GM21786 (cell line): ENCODE data around the gene PNPLA2.

Experiments
- ATAC-seq: cut with Tn5 transposase; IDR thresholded peaks from one replicate; pipeline ENCODE4 v1.9.1; 2021; ENCODE audit not compliant: unreplicated experiment

Gene PNPLA2

DNA sequence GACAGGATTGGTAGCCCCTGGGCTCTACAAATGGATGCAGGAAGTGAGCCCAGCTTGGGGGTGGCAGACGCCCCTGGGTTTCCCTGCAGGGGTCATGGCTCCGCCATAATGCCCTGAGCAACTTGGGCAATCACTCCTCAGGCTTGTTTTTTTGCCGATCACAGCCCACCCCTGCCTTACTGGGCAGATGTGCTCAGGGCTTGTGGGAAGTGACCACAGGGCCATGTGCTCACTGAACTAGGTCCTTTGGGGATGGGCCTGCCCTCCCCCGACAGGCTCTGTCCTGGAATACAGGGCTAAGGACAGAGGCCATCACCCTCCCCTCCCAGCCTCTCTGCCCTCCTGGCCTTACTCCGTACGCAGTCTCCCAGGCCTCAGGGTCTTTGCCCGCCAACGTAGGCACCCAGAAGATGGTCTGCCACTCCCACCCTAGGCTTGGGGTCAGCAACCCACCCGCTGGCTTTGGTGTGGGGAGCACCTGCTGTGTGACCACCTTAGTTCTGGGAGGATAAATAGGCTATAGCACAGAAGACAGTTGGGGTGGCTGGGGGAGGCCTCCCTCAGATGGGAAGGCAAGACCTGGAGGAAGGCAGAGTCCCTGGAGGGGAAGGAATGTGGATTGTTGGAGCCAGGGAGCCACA, 5.1 kb upstream of the PNPLA2 start:
- no peak for ATAC-seq

DNA sequence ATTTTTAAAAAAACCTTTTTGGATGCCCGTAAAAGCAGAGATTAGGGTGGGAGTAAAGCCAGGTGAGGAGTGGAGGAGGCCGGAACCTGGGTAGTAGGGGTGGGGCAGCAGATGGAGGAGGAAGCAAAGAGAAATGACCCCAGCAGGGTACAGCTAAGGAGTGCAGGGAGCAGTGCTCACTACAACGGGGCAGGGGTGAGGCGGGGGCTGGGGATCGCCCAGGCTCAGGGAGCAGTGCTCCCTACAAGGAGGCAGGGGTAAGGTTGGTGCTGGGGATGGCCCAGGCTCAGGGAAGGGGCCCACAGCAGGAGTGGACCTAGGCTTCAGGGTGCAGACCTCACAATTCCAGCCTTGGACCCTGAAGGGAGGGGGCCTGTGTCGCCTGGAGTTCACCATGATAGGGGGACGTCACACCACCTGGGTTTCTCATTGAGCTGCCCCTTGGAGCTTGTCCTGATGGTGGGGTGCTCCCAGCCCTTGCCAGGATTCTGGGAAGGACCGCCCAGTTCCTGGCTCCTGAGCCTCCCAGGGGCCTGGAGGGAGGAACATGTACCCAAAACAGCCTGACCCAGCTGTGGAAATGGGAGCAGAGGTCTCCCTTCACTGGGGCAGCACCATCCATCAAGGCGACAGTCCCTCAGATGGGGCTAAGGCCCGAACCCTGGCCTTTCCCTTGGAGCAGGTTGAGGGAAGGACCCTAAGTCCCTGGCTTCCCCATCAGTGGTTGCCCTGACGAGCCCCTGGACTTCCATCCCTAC, 2.9 kb upstream of the PNPLA2 start:
- no peak for ATAC-seq

- ATAC-seq, result no peak
Observed at GRCh38 chr11:816433-816779, 2.3 kb upstream of the PNPLA2 start.

DNA sequence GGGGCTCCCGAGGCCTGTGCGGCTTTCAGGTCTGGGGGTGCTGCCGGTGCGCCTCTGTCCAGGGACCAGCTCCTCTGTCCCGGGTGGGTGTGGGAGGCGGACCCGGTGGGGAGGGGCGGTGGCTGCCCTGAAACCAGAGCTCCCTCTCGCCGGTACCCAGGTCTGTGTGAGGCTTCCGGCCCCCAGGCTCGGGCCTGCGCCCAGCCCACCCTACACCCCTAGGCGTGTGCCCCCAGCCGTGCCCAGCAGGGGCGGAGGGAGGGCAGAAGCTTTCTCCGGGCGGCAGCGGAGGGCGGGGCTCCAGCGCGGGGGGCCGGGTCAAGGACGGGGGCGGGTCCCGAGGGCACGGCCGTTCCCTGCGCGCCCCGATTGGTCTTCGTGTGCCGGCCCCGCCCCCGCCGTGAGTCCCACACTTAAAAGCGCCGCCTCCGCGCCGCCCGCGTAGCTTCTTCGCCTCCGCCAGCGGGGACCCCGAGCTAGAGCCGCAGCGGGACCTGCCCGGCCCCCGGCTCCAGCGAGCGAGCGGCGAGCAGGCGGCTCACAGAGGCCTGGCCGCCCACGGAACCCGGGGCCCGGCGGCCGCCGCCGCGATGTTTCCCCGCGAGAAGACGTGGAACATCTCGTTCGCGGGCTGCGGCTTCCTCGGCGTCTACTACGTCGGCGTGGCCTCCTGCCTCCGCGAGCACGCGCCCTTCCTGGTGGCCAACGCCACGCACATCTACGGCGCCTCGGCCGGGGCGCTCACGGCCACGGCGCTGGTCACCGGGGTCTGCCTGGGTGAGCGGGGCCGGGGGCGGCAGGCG, 616 bp downstream of the PNPLA2 start:
- peak; percentile 56 for ATAC-seq

DNA sequence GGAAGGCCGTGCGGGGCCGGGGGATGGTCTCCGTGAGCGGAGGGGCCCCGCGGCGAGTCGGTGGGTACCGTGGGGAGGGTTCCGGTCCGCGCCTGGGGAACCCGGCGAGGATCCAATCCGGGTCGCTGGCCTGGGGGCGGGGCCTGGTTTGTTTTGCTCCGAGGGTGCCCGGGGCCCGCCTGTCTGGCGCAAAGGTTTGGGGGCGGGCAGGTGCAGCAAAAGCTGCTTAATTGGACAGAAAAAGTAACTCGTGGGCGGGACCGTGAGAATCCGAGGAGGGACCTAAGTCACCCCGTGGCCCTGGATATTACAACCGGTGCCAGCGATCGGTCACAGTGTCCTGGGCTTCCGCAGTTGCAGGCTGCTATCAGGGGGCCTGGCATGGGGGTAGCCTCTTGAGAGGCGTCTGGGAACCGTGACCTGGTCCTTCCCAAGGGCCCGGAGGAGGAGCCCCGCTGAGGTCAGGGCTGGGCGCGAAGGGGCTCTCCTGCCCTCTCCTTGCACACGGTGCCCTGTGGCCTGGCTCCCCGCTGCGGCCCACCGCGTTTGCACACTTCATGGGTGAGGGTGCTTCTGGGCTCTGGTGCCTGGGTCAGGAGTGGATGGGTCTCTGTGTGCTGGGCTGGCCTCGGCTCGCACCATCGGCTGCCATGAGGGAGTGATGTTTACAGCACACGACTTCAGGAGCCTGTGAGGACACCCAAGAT, 1.4 kb downstream of the PNPLA2 start:
- peak; percentile 69 for ATAC-seq

DNA sequence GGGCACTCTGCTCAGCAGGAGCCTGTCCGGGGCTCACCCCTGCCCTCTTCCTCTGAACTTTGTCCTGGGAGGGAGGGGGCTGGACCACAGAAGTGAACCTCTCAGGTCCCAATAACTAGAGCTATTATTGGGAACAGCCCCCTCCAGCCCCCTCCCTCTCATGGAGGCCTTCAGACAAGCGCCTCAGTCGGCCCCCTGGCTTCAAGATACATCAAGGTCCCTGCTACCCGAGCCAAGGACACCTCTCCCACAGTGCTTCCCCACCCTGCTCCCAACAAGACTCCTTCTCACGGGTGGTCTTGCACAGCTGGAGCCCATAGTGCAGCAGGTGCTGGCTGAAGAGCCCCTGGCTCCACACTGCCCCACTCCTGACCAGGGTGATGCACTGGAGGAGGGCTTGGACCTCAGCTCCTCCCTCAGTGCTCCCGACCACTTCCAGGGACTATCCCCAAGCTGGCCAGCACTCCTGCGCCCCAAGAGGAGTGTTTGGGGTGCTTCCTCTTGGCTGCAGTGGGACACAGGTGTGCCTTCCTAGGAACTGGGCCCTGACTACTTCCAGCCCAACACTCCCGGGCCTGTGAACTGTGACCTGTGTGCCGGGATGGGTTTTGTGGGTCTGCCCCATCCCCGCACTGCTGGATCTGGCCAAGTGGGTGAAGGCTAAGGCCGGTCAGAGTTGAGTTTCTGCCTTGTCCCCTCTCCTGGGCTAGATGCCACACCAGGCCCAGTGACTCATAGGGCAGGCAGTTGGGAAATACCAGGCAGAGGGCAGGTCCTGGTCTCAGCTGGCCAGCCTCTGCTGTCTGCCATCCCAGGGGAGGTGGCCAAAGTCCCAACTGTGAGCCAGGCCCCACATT, 2.2 kb downstream of the PNPLA2 start:
- no peak for ATAC-seq

DNA sequence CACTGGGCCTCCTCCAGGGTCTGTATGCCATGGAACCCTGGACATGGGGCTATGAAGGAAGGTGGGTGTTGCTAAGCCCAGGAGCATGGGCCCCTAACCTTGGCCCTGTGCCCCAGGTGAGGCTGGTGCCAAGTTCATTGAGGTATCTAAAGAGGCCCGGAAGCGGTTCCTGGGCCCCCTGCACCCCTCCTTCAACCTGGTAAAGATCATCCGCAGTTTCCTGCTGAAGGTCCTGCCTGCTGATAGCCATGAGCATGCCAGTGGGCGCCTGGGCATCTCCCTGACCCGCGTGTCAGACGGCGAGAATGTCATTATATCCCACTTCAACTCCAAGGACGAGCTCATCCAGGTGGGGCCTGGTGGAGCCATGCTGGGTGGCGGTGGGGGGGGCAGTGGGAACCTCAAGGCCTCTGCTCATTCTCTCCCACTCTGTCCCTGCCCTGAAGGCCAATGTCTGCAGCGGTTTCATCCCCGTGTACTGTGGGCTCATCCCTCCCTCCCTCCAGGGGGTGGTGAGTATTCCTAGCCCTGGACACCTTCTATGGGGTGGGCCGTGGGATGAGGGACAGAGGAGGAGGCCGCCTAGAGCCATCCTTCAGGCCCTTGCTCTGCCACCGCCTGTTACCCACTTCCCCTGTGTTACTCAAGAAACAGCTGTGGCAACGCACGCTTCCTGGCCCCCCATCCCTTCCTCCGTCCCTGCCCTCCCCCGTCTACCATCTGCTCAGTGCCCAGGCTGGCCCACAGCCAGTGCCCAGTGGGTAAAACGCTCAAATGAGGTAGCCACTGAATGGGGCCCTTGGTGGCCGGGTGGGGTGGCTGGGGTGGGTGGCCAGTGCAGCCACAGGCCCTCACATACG, 3.0 kb downstream of the PNPLA2 start:
- ATAC-seq, result no peak

- ATAC-seq, result no peak
Observed at GRCh38 chr11:823441-824291, 5.0 kb downstream of the PNPLA2 start.

GRCh38 chr11:824292-824880, 5.7 kb downstream of the PNPLA2 start:
- ATAC-seq, result no peak

- no peak for ATAC-seq
Observed at GRCh38 chr11:824942-825341, 6.2 kb downstream of the PNPLA2 start.

DNA sequence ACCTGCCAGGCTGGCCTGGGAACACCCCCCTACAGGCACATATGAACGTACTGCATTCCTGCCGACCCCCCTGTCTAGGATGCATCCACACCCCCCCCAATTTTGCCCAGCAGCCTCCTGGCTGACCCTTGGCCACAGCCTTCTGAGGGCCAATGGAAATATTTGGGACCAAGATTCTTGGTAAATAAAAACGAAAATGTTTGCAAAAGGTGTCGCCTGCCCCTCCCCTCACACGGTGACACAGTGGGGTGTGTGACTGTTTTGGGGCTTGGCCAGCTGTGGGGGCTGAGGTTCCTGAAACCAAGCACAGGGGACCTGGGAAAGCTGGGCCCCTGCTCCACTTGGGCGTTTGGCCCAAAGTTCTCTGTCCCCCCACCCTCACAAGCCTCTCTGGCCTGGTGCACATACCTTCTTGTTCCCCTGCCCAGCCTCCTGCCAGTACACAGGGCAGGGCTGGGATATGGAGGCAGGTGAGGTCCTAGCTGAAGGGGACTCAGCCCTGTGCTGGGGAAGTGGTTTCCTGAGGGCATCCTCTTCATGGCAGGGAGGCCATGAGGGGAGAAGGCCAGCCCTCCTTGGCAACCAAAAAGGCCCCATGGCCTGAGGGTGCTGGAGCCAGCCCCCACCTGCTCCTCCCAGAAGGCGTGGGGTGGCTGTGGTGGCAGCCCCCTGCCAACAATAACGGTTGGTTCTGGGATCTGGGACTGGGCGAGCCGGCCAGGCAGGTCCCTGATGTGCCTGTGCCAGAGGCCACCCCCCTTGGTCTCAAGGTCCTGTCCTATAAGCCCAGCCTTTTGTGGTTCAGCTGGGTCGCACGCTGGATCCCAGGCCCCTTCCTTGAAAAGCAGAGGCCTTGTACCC, 6.9 kb downstream of the PNPLA2 start:
- no peak for ATAC-seq

DNA sequence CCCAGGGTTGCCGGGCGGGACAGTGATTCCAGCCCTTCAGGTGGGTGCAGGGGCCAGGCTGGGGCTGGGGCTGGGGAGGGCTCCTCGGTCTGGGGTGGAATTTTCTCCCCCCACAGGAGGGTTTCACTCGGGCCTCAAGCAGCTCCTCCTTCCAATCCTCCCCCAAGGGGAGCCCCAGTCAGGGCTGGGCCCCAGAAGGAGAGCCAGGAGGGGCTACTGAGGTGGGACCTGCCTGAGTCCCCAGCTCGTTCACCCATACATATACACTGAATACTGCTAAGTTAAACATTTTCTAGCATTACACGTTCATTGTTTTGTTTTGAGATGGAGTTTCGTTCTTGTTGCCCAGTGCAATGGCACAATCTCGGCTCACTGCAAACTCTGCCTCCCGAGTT, 7.5 kb downstream of the PNPLA2 start:
- ATAC-seq, result no peak

- ATAC-seq, result no peak
Observed at GRCh38 chr11:826836-827145, 8.1 kb downstream of the PNPLA2 start.

DNA sequence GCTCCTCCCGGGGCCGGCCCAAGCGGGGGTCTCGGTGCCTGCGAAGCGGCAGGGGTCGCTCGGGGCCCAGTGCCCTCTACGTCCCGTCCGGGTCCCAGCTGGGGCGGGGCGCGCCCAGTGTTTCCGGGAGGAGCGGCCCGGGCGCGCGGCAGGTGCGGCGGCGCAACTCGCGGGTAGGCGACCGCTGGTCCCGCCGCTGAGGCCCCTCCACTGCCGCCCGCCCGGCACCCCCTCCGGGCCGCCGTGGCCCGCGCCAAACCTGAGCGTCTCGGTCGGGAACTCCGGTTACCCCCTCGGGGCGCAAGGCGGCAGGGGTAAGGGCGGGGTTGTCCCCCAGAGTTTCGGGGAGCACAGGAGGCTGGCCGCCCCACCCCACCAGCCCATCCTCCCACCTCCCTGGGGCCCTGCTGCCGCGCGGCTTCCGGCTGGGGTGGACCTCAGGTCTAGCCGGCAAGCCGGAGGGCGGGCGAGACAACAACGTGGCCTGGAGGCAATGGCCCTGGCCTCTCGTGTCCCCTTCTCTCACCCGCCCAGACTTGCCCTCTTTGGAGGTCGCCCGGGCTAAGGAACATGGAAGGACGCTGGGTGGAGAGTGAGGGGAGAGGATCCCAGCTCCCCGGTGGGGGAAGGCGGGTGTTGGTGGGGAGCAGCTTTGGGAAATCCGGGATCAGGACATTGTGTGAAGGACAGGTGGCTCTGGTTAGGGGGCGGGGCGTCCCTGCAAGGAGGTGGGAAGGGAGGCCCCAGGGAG, 8.6 kb downstream of the PNPLA2 start:
- ATAC-seq, result no peak

- ATAC-seq, result no peak
Observed at GRCh38 chr11:827897-828192, 9.1 kb downstream of the PNPLA2 start, which contains the start of gene CRACR2B. TSS of gene CRACR2B (plus strand) at chr11:827919. CDS start at chr11:828608, 689 bp downstream.

- ATAC-seq, result no peak
Observed at GRCh38 chr11:828506-829175, 9.9 kb downstream of the PNPLA2 start.
